Measurements from ENCODE around the gene PRR14. TPM values are rescaled to one million over a fixed set of nuclear protein-coding genes. Genes with fewer than 3 reads are reported as not detected.

The PRR14 gene
- total and polyA plus RNA-seq, 2 experiments from 2014 or later = 6.6 to 18.7 TPM

DNA sequence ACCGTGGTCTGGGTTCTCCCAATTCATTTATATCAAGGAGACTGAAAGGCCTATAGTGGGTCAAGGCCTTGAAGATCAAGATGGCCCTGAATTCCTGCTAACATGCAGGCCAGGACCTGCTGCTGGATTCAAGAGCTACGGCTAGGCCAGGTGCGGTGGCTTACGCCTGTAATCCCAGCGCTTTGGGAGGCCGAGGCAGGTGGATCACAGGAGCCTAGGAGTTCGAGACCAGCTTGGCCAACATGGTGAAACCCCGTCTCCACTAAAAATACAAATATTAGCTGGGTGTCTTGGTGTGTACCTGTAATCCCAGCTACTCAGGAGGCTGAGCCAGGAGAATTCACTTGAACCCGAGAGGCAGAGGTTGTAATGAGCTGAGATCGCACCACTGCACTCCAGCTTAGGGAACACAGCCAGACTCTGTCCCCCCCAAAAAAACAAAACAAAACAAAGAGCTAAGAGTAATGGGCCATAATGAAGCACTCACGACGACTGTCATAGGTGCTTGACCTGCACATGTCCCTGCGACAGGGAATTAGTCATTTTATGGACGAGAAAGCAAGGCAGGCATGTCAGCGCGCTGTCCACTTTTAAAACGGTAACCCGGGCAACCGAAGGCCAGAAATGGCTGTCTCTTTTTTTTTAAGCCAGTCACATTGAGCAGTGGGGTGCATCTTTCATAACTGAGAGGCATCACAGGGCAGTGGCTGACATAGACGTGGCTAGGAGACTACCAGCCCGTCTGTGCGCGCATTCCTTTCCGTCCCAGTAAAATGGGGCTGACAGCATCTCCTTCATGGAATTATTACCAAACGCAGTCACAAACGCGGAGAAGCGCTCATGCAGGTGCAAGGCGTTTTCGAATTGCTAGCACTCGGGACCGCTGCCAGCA is 6.5 kb downstream of the PRR14 start:
- Histone ChIP-seq H2AFZ (no peak overlapping the region), H3K4me3 (no peak overlapping the region), H3K36me3 (replicated peaks; ENCODE audit: insufficient read depth, low read depth) (no peaks in the 10 kb centered on the region)

DNA sequence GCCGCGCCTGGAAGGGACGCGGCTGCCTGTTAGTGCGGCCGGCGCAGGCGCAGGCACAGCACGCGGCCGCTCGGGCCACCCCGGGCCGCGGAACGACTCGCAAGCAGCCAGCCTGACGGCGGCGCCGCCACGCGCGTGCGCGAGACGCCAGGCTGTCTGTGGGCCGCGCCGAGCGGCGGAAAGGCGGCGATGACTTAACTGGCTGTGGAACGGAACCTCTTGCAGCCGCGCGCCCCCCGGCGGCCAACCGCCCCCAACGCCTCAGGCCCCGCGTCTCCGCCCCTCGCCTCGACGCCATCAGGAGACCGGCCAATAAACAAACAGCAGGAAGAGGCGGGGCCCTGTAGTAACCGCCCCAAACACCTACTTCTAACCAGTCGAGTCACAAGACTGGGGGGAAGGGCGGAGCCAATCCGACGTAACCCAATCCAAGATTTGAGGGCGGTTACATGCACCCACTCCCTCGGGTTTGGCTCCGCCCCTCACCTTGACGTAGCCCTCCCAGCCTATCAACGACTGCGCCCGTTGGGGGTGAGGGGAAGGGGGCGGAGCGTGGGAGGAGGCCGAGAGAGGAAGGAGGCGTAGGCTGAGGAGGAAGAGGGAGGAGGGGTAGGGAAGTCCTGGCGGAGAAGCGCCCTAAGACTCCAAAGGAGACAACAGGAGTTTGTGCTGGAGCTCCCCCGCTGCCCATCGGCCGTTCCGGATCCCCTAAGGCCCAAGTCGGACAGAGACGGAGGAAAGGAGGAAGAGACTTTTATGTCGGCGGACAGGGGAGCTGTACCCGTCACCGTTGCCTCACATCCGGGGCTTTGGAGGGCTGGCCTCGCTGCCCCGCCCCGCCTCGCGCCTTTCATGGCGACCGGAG is 7.3 kb downstream of the PRR14 start, which contains the start of gene FBRS:
TSS of gene FBRS (plus strand) at position 566 of the 865 bp plus-strand sequence. CDS start 1,088 bp downstream, outside the sequence.
- H3K4me1 ChIP-seq (ENCODE audit: insufficient read depth) = peaks cover 25% of the 10 kb centered on the region
- H3K27me3 ChIP-seq = no peaks in the 10 kb centered on the region
- H3K4me3 ChIP-seq = peak within 1 kb of the TSS; percentile 20
- TF ChIP-seq EZH2phosphoT487 (IDR thresholded peaks at IDR 0.05; ENCODE audit: low read depth, severe bottlenecking, unreplicated experiment) (no peak), EZH2 (IDR thresholded peaks at IDR 0.05; ENCODE audit: borderline replicate concordance) (no peak)
- TF ChIP-seq, protein P1, sequence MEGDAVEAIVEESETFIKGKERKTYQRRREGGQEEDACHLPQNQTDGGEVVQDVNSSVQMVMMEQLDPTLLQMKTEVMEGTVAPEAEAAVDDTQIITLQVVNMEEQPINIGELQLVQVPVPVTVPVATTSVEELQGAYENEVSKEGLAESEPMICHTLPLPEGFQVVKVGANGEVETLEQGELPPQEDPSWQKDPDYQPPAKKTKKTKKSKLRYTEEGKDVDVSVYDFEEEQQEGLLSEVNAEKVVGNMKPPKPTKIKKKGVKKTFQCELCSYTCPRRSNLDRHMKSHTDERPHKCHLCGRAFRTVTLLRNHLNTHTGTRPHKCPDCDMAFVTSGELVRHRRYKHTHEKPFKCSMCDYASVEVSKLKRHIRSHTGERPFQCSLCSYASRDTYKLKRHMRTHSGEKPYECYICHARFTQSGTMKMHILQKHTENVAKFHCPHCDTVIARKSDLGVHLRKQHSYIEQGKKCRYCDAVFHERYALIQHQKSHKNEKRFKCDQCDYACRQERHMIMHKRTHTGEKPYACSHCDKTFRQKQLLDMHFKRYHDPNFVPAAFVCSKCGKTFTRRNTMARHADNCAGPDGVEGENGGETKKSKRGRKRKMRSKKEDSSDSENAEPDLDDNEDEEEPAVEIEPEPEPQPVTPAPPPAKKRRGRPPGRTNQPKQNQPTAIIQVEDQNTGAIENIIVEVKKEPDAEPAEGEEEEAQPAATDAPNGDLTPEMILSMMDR (IDR thresholded peaks at IDR 0.05; ENCODE audit: poor library complexity) = peak; percentile 93
- under 1% methylated on average over 65 of the region's 86 CpGs for WGBS (ENCODE audit: low lambda C conversion rate, missing lambda C conversion rate)
- no peaks in the 10 kb centered on the region for H3K9me3 ChIP-seq (ENCODE audit: low read depth)
- peaks cover 36% of the 10 kb centered on the region for H3K79me2 ChIP-seq
- H3K27ac ChIP-seq = peak within 1 kb of the TSS; percentile 95
- peak; percentile 100 for DNase-seq (ENCODE audit: low spot score)
- no peaks in the 10 kb centered on the region for H3K36me3 ChIP-seq (replicated peaks; ENCODE audit: insufficient read depth, low read depth)
- no peaks in the 10 kb centered on the region for H3K9me2 ChIP-seq (replicated peaks; ENCODE audit: insufficient read depth)
- H4K20me1 ChIP-seq (ENCODE audit: insufficient read depth, poor library complexity, severe bottlenecking) = peaks cover 33% of the 10 kb centered on the region
- H3K4me2 ChIP-seq = peak within 1 kb of the TSS; percentile 82
- peak within 1 kb of the TSS; percentile 8 for H2AFZ ChIP-seq

More for the DNA sequence above, 6.5 kb downstream of the PRR14 start:
- Histone ChIP-seq H3K9me3 (ENCODE audit: low read depth) (no peaks in the 10 kb centered on the region), H3K4me1 (ENCODE audit: insufficient read depth) (peaks cover 26% of the 10 kb centered on the region), H3K4me2 (peak overlapping the region; percentile 82), H3K27ac (peak overlapping the region; percentile 64), H3K79me2 (peaks cover 36% of the 10 kb centered on the region), H3K27me3 (no peaks in the 10 kb centered on the region), H3K9me2 (replicated peaks; ENCODE audit: insufficient read depth) (no peaks in the 10 kb centered on the region), H4K20me1 (ENCODE audit: insufficient read depth, poor library complexity, severe bottlenecking) (peaks cover 24% of the 10 kb centered on the region)
- DNase-seq (ENCODE audit: low spot score) = no peak
- 43% methylated on average over 32 of the region's 32 CpGs for WGBS (ENCODE audit: low lambda C conversion rate, missing lambda C conversion rate)
- TF ChIP-seq EZH2phosphoT487 (IDR thresholded peaks at IDR 0.05; ENCODE audit: low read depth, severe bottlenecking, unreplicated experiment) = no peak
- TF ChIP-seq, protein P1 (IDR thresholded peaks at IDR 0.05; ENCODE audit: poor library complexity) = no peak
- TF ChIP-seq EZH2 (IDR thresholded peaks at IDR 0.05; ENCODE audit: borderline replicate concordance) = no peak

DNA sequence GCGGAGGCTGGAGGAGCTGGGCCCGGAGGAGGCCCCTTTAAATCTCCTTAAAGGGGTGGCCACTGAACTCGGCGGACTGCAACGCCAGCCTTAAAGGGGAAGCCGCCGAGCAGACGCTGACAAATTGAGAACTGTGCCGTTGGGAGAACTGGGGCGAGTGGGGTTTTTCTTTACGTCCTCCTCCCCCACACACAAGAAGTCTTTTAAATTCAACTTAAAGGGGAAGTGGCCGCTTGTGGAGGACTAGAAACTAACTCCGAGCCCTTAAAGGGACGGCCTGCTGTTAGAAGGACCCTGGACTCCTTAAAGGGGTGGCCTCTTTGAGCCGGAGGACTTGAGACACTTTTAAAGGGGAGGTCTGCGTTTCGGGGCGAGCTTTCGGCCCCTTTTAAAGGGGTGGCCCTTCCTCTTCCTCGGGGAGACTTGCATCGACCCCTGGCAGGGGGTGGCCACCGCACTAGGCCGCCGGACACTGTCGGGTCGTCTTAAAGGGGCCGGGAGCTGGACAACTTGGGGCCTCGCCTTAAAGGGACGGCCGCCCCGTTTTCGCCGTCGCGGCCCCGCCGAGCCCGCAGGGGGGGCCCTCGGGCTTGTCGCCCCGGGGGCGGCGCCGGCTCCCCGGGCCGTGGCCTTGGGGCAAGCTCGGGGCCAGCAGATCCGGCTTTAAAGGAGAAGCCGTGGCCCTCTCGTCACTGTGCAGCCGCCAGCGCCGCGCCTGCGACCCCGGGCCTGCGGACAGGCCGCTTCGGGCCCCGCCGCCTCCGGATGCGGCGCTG is 8.2 kb downstream of the PRR14 start:
- peak overlapping the region; percentile 20 for H3K4me3 ChIP-seq

More for the DNA sequence above, 8.2 kb downstream of the PRR14 start:
- peak; percentile 99 for DNase-seq (ENCODE audit: low spot score)
- no peaks in the 10 kb centered on the region for H3K27me3 ChIP-seq
- TF ChIP-seq EZH2phosphoT487 (IDR thresholded peaks at IDR 0.05; ENCODE audit: low read depth, severe bottlenecking, unreplicated experiment) = no peak
- TF ChIP-seq, protein P1 (IDR thresholded peaks at IDR 0.05; ENCODE audit: poor library complexity) = peak; percentile 15
- H3K9me2 ChIP-seq (replicated peaks; ENCODE audit: insufficient read depth) = no peaks in the 10 kb centered on the region
- H2AFZ ChIP-seq = peak overlapping the region; percentile 8
- peaks cover 25% of the 10 kb centered on the region for H3K4me1 ChIP-seq (ENCODE audit: insufficient read depth)
- under 1% methylated on average over 51 of the region's 64 CpGs for WGBS (ENCODE audit: low lambda C conversion rate, missing lambda C conversion rate)
- peak overlapping the region; percentile 95 for H3K27ac ChIP-seq
- H3K9me3 ChIP-seq (ENCODE audit: low read depth) = no peaks in the 10 kb centered on the region
- H3K79me2 ChIP-seq = peaks cover 44% of the 10 kb centered on the region
- no peaks in the 10 kb centered on the region for H3K36me3 ChIP-seq (replicated peaks; ENCODE audit: insufficient read depth, low read depth)
- H4K20me1 ChIP-seq (ENCODE audit: insufficient read depth, poor library complexity, severe bottlenecking) = peaks cover 41% of the 10 kb centered on the region
- H3K4me2 ChIP-seq = peak overlapping the region; percentile 50
